GM12873 (cell line): Measurements from ENCODE around the gene CCDC200.

Experiments
- CTCF ChIP-seq: IDR thresholded peaks from 2 replicates; pipeline ENCODE4 v1.5.1; 2012; ENCODE audit warnings: low read depth, mild to moderate bottlenecking, moderate library complexity, low read length, control low read depth; ENCODE audit not compliant: insufficient read depth; ENCODE audit errors: missing control alignments

The CCDC200 gene

GRCh38 chr17:43217614-43218087, 10.8 kb downstream of the CCDC200 start:
- no peak for TF ChIP-seq CTCF

GRCh38 chr17:43216762-43217613, 11.4 kb downstream of the CCDC200 start:
- TF ChIP-seq CTCF = no peak

GRCh38 chr17:43216369-43216761, 12.1 kb downstream of the CCDC200 start:
- no peak for TF ChIP-seq CTCF

- no peak for TF ChIP-seq CTCF
Observed at GRCh38 chr17:43215341-43215740, 13.1 kb downstream of the CCDC200 start.

- no peak for TF ChIP-seq CTCF
Observed at GRCh38 chr17:43213545-43213944, 14.9 kb downstream of the CCDC200 start.

- TF ChIP-seq CTCF = no peak
Observed at GRCh38 chr17:43212641-43213490, 15.6 kb downstream of the CCDC200 start.
